HEK293T (cell line): ENCODE measurements around the gene YOD1.

Experiments used
- ARNT ChIP-seq: fragments of 450-650 bp; IDR thresholded peaks from 2 replicates; pipeline ENCODE4 v1.6.1; 2017; ENCODE audit warnings: mild to moderate bottlenecking
- BHLHE40 ChIP-seq: fragments of 450-650 bp; IDR thresholded peaks from 2 replicates; pipeline ENCODE4 v1.6.1; 2016; ENCODE audit warnings: mild to moderate bottlenecking, moderate library complexity, borderline replicate concordance
- ELF4 ChIP-seq: fragments of 450-650 bp; IDR thresholded peaks from 2 replicates; pipeline ENCODE4 v1.6.1; 2017; ENCODE audit warnings: antibody characterized with exemption
- FOXA1 ChIP-seq: fragments of 450-650 bp; IDR thresholded peaks from 2 replicates; pipeline ENCODE4 v1.6.1; 2016; ENCODE audit warnings: mild to moderate bottlenecking
- FOXK2 ChIP-seq: fragments of 450-650 bp; IDR thresholded peaks from 2 replicates; pipeline ENCODE4 v1.6.1; 2016; ENCODE audit warnings: mild to moderate bottlenecking
- HDGF ChIP-seq: fragments of 450-650 bp; IDR thresholded peaks from 2 replicates; pipeline ENCODE4 v1.6.1; 2017; ENCODE audit warnings: antibody characterized with exemption, borderline replicate concordance
- L3MBTL2 ChIP-seq: fragments of 450-650 bp; conservative IDR thresholded peaks from 2 replicates; pipeline ENCODE4 v1.6.1; 2016; ENCODE audit warnings: mild to moderate bottlenecking
- NFRKB ChIP-seq: fragments of 450-650 bp; IDR thresholded peaks from 2 replicates; pipeline ENCODE4 v1.6.1; 2016; ENCODE audit warnings: mild to moderate bottlenecking, moderate library complexity
- SP1 ChIP-seq: fragments of 450-650 bp; IDR thresholded peaks from 2 replicates; pipeline ENCODE4 v1.6.1; 2017
- SUZ12 ChIP-seq: fragments of 450-650 bp; IDR thresholded peaks from 2 replicates; pipeline ENCODE4 v1.6.1; 2016; ENCODE audit warnings: mild to moderate bottlenecking
- TARDBP ChIP-seq: fragments of 450-650 bp; IDR thresholded peaks from 2 replicates; pipeline ENCODE4 v1.6.1; 2016

GRCh38 chr1:207027206-207027777 lies 23.7 kb downstream of the YOD1 start:
- TF ChIP-seq HDGF (no peak), ELF4 (no peak), TARDBP (no peak), SP1 (no peak), L3MBTL2 (no peak), FOXK2 (no peak), FOXA1 (no peak), BHLHE40 (no peak), SUZ12 (no peak), ARNT (no peak), NFRKB (no peak)
